CD4-positive, alpha-beta T cell treated with Interleukin-10 for 1 hour (primary cell): ENCODE results near the gene PIGT.

Source experiments
- DNase-seq: peaks from one replicate; pipeline ENCODE4 v3.0.0-alpha.2; 2020

The PIGT gene

DNA sequence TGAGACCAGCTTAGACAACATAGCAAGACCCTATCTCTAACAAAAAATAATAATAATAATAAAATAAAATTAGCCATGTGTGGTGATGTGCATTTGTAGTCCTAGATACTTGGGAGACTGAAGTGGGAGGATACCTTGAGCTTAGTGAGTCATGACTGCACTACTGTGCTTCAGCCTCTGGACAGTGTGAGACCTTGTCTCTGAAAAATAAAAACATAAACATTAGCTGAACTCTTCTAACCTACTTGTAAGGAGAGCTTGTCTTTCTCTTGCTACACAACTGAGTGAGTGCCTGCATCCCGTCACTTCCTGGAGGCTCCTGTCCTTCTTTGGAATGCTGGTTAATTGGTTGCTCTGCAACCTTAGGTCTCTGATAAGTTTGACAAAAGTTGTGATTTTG lies 13.0 kb upstream of the PIGT start:
- no peak for DNase-seq

DNA sequence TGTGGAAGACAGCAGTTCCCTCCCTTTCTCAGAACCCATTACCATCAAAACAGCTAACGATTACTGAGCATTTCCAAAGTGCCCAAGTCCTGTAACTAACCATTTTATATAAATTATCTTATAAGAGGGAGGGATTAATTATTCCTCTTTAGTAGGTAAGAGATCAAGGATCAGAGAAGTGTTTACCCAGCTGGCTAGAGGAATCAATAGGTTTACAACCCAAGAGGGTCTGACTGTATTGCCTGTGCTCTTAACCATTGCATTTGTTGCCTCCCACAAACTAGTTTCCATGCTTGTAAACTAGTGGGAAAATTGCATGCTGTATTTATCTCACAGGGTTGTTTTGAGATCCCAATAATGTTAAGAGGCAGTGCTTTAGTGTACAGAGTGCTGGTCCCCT lies 11.5 kb upstream of the PIGT start:
- no peak for DNase-seq

DNA sequence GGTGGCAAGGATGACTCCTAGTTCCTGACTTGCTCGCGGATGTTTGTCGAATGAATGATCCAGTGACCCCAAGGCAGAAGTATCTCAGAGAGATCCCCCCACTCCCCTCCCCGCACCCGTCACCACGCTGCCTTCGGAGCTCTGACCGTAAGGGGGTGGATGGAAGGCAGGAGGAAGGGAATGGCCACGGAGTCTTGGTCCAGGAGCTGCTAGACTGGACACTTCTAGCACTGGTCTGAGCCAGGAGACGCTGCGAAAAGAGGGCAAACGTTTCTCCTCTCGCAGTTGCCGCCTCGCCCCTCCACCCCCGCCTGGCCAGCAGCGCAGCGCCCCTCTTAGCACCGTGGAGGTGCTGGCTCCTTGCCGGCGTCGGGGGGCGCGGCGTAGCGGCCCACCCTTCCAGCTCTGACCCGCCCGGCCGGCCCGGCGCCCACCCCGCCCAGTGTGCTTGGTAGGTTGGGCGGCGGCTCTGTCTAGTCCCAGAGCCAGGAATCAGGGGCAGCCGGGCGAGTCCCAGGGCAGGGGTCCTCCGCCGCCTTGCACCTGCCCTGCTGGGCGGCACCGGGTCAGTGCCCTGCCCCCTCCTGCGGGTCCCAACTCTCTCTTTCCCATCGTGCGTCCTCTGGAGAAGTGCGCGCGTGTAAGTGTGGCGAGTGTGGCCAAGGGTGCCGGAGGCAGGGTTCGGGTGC lies 10.2 kb upstream of the PIGT start:
- peak; percentile 14 for DNase-seq

DNA sequence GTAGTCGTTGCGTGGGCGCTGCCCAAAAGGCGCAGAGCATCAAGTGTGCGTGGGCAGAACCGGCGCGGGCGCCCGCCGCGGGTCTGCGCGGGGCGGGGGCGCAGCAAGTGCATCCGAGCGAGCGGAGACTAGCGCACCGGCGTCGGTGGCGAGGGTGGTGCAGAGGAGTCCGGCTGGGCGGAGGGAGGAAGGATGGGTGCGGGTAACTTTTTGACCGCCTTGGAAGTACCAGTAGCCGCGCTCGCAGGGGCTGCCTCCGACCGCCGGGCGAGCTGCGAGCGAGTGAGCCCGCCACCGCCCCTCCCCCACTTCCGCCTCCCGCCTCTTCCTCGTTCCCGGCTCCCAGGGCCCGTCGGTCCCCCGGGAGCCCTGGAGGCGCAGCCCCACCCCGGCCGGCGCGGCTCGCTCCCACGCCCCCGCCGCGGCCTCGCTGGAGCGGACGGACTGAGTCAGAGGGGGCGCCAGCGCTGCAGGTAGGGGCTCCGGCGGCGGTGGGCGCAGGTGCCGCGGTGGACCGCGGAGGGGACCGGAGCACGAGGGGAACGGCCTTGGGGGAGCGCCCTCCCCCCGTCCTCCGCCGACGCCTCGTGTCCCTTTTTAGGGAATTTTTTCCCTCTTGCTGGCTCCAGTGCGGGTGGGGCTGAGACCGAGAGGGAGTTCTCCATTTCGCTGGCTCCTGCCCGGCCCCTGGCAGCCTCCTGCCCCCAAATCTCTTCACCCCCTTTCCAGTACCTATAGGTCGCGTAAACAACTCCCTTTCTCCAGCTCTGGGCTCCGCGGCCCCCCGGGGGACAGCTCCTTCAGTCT lies 9.5 kb upstream of the PIGT start:
- peak; percentile 35 for DNase-seq

DNA sequence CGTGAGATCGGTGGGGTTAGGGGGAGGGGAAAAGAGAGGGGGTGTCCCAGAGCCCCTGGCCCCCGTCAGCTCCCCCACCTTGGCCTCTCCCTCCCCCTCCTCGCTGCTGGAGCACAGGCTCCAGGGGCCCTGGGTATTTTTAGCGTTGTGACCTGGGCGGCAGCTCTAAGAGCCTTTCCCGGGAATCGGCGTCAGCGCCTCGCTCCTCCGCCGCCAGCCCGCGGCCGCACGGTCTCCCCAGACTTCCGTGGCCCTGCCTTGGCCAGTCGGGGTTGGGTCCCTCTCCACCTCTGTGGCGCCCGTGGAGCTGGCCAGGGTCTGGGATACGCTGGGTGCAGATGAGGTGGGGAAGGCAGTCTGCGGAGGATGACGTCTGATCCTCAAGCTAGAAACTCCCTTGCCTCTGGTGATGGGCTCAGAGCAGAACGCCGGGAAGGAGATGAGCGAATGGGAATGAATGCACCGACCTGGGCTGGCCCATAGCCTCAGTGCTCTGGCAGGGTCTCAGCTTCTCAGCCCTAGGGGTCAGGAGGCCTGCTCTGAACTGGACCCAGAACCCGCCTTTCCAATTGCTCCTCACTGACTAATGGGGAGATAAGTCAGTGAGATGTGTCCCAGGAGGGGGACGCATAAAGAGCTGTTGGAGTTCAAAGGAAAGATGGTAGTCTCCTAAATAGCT lies 8.7 kb upstream of the PIGT start:
- no peak for DNase-seq

DNA sequence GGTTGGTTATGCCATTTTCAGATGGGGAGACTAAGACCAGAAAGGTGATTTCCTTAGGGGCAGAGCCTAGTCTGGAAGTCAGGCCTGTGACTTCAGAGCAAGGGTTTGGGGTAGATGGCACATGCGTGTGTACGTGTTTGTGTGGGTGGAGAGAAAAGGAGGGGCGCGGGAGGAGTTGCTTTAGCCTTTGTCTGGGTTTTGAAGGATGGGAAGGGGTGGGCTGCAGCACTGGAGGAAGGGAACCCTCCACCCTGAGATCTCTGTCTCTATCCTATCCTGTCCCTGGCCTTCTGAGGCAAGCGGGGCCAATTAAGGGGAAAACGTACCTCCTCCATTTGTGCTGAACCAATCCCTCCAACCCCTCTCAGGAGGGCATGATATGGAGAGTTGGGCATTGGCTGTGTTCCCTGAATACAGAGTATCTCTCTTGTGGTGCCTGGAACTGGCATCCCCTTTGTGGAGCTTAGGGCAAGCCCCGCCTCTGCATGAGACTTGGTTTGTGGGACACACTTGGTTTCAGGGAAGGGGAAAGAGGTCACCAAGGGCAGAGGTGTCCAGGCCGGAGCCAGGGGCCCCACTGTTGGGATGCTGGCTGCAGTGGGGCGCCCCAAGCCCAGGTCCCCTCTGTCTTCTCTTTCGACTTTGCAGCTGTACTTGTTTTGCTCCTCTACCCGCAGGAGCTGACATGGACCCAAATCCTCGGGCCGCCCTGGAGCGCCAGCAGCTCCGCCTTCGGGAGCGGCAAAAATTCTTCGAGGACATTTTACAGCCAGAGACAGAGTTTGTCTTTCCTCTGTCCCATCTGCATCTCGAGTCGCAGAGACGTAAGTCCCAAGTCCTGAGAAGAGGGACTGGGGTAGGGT lies 7.9 kb upstream of the PIGT start, which contains the start of gene DBNDD2:
DBNDD2 (plus strand) TSS at position 507 of the 863 bp plus-strand sequence; CDS start at position 686, 179 bp downstream.
- no peak for DNase-seq

DNA sequence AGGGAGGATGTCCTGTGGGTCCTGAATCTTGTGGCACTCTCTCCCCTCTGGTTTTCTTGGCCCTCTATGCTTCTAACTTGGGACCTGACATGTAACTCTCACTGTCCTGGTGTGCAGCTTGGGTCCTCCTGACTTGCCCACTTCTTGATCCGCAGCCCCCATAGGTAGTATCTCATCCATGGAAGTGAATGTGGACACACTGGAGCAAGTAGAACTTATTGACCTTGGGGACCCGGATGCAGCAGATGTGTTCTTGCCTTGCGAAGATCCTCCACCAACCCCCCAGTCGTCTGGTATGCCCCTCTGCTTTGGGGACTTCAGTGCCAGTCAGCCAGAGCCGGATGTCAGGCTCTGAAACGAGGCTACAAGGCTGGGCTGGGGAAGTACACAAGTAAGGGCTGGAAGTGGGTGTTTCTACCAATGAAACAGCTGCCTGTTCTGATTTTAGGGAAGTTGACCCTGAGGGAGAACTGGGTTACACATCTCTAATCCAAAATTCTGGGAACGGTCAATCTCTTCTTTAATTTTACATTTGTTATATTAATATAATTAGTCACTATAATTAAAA lies 7.2 kb upstream of the PIGT start:
- no peak for DNase-seq

DNA sequence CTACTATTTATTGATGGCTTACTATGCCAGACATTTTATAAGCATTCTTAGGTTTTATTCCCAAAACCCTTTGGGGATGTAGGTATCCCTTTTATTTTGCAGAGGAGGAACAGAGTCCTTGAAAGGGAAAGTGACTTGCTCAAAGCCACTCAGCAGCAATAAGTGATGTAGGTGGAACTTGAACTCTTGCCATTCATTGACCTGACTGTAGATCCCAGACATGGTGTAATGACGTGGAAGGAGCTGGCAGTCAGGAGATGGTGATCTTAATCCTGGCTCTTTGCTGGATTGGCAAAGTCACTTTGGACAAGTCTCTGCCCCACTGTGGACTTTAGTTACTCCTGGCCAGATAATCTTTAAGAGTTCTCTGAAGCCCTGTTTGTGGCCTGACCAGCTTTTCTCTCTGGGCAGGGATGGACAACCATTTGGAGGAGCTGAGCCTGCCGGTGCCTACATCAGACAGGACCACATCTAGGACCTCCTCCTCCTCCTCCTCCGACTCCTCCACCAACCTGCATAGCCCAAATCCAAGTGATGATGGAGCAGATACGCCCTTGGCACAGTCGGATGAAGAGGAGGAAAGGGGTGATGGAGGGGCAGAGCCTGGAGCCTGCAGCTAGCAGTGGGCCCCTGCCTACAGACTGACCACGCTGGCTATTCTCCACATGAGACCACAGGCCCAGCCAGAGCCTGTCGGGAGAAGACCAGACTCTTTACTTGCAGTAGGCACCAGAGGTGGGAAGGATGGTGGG lies 6.2 kb upstream of the PIGT start:
- DNase-seq: no peak

DNA sequence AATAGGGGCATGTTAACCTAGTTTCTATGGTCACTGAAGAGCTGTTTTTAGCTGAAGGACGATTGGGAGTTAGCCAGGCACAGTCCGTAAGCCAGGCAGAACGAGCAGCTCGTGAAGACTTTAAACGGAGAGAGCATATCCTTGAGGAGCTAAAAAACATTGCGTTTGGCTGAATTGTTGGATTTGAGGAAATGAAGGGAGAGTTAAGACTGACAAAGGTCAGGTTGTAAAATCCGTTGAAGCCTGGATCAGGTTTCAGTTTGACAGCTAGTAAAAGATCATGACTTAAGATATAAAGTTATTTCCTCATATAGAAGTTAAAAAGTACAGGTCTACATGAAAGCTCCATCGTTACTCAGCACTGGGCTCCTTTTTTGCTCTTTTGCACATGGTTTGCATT lies 5.1 kb upstream of the PIGT start:
- DNase-seq: no peak

DNA sequence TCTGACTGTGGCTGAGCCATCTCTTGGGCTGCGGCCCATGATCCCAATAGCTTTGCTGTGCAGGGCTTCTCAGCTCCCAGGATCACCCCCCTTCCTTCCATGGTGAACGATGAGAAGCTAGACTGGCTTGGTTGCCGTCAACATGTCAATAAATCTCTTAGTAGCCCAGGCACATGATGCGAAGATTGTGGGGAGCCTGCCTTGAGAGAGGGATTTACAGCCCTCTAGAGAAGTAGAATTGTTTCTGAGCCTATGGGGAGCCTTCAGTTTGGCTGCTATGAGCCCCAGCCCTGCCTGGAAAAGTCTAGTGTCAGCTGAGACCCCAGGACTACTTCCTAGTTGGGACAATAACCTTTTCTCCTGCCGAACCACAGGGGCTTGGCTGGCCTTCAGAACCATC lies 3.3 kb upstream of the PIGT start:
- DNase-seq: no peak

DNA sequence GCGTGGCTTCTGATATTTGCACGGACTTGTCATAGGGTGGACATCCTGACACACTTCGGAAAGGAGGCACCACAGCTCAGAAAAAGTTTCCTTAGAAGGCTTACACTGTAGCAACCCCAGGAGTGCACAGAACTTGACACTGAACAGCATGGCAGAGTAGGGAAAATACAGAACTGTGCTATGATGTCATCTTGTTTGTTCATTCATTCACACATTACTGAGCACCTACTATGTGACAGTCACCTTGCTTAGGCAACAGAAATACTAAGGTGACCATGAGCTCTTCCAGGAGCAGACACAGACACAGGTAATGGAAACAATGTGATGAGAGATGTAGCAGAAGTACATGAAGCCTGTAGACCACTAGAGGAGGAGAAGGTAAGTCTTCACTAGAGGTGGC lies 2.5 kb upstream of the PIGT start:
- no peak for DNase-seq

DNA sequence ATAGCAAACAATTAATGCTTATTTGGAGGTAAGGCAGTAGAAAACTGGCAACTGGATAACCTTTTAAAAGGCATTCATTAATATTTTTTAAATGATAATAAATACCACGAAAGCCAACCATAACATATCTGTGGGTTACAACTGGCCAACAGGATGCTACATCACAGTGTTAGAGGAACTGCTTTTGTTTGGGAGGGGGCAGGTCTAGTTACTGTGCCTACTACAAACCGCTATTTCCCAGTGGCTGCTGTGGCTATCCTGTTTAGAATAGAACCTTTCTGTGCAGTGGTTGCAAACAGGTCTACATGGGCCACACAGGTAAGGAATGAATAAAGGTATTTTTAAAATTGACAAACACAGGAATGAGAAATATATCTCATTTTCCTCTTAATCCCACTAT lies 976 bp downstream of the PIGT start:
- DNase-seq: no peak

DNA sequence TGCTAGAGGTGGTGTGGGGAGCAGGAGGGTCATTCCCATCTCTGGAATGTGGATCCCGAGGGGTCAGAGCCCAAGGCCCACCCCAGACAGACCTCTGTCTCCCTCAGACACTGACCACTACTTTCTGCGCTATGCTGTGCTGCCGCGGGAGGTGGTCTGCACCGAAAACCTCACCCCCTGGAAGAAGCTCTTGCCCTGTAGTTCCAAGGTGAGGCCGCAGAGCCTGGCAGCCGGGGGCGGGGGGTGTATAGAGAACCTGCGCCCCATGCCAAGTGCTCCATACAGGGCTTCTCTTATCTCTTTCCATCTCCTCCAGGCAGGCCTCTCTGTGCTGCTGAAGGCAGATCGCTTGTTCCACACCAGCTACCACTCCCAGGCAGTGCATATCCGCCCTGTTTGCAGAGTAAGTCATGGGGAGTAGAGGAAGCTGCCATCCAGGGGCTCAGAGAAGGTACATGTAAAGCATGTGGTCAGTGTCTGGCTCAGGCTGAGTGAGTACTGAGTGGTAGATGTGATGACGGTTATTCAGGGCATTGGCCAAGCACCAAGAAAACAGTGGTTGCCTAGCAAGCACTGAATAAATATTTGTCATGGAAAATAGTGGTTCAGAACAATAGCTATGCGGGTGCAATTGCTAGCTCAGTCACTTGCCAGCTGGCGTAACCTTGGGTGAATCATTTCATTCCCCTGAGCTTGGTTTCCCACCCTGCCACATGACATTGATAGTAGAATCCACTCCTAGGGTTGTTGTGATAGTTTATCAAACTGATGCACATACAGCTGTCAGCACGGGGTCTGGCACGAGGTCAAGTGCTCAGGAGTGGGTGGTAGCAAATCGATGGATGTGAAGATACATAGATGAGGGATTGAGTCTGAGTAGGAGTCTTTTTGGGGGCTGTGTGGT lies 3.5 kb downstream of the PIGT start:
- DNase-seq: no peak

DNA sequence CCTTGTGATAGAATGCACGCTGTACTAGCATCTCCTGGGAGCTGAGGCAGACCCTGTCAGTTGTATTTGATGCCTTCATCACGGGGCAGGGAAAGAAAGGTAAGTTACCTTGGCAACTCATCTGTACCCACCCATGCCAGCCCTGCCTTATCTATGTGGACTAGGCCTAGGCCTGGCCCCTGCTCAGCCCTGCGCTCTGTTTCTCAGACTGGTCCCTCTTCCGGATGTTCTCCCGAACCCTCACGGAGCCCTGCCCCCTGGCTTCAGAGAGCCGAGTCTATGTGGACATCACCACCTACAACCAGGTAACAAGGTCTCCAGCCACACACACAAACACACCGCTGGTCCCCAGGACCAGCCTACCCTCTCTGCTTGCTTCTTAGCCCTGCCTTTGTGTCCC lies 4.2 kb downstream of the PIGT start:
- no peak for DNase-seq

DNA sequence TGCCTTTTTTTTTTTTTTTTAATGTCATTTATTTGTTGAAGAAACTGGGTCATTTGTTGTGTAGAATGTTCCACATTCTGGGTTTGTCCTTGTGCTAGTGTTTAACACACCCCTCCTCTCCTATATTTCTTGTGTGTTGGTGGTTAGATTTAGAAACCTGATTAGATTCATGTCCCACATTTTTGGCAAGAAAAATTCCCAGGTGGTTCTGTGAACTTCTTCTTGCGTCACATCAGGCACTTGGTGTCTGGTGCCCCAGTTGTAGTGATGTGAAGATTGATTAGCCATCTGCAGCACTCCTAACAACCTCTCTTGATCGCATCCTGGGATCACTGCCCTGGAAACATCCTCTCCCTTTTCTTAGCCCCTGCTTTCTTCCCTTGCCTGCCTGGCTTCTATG lies 7.8 kb downstream of the PIGT start:
- DNase-seq: no peak

DNA sequence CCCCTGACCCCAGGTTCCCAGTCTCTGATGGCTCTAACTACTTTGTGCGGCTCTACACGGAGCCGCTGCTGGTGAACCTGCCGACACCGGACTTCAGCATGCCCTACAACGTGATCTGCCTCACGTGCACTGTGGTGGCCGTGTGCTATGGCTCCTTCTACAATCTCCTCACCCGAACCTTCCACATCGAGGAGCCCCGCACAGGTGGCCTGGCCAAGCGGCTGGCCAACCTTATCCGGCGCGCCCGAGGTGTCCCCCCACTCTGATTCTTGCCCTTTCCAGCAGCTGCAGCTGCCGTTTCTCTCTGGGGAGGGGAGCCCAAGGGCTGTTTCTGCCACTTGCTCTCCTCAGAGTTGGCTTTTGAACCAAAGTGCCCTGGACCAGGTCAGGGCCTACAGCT lies 9.6 kb downstream of the PIGT start:
- DNase-seq: no peak

DNA sequence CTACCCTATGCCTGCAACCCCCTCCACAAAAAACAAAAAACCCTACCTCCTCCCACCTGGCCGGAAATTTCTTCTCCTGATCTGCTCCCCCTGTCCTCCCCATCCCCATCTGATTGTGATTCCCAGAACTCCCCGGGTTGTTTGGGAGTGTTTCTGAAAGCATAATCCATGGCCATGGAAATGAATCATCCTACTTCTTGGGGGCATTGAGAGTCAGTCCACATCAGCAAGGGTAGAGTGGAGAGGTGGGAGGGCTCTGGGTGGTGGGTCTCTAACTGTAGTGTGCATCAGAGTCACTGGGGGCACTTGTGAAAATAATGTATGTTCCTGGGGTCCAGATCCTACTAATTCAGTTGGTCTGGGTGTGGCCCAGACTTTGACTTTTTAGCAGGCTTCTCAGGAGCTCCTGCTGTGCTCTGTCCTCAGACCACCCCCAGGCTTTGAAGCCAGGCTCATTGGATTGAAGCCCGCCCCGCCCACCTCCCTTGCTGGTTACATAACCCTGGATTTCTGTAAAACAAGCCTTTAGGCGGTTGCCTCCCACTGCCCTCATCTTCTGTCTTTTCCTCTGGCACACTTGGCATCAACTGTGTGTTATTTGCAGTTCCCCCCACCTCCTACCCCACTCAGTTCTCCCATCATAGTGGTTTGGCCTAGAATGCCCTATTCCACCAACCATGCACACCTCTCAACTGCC lies 10.5 kb downstream of the PIGT start:
- DNase-seq: no peak

DNA sequence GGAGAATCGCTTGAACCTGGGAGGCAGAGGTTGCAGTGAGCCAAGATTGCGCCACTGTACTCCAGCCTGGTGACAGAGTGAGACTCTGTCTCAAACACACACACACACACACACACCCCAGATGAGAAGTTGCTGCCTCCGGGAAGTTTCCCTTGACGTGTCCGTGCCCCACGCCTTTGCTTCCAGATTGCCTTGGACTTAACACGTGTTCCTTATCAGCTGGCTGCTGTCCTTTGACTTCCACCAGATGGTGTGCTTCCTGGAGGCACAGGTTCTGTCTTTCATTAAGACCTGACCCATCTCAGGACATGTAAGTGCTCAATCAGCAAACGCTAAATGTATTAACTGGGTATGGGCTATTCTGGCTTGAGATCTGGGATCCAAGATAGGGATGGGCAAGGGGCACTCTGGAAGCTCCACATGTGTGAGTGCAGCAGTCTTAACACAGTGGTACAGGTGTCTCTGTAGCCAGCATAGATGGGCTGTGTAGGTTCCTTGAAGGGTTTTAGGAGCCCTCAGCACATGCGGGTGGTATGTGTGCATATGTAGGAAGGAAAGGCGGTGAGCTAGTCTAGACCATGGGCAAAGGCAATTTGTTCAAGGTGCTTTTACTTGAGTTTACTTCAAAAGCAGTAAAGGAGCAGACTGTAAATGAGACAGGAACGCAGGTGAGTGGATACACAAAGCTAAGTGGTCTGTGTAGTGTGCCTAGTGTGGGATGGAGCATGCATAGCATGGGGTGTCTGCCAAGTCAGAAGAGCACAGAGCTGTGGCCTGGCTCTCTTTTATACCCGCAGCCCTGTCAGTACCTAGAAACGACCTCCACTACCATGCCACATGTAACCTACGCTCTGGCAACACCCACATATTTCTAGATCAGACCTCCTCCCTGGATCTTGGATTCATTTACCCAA lies 11.6 kb downstream of the PIGT start:
- DNase-seq: no peak

DNA sequence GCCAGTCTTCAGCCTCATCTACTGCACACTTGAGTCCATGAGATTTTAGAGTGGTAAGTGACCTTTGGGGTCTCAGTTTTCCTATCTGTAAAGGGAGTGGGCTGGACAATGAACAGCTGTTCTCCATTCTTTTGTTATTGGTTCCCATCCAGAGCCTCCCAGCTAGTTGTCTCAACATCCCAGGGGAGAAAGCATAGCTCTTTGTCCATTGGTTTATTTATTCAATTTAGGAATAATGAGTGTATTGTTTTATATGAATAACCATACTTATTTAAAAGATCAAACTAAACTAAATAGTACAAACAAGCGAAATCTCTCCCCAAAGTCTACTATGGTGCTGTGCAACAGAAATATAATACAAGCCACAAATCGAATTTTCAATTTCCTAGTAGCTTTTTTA lies 13.7 kb downstream of the PIGT start:
- no peak for DNase-seq
